ENCODE data around the gene PTPN1.
A peak's percentile ranks its signal among the peaks of the same experiment; 100 is the strongest.

DNA sequence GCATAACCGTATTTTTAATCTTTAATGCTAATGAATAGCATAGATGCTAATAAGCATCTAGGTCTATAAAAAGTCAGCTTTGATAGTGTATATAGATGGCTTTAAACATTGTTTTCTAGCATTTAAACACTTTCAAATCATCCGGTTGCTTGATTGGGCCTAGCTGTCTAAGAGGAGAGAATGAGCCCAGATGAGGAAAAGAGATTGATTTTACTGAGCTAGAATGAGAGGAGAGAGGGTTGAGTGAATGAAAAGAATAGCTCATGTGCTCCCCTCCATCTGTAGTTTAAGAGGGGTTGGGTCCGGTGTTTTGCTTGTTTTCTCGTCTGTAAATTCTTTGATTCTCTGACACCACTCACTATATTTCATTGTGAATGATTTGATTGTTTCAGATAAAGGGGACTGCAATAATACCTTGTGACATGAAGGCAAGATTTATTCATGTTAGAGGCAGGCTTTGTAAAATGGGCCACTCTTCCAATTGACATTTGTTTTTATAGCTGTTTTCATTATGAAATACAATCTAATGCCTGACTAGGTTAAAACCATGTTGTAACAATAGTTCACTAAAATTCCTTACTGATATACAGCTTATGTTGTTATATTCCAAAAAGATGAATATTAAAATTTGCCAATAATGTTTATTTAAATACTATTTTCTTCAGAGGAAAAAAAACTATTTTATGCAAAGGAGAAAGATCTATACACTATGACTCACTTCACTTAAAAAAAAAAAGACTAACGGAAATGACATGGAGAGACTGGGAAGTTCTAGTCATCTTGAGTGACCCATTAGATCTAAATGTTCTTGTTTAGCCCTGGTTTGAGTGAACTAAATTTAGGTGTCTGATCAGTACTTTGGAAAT is 3.2 kb downstream of the PTPN1 start:
- TF ChIP-seq, protein P1, sequence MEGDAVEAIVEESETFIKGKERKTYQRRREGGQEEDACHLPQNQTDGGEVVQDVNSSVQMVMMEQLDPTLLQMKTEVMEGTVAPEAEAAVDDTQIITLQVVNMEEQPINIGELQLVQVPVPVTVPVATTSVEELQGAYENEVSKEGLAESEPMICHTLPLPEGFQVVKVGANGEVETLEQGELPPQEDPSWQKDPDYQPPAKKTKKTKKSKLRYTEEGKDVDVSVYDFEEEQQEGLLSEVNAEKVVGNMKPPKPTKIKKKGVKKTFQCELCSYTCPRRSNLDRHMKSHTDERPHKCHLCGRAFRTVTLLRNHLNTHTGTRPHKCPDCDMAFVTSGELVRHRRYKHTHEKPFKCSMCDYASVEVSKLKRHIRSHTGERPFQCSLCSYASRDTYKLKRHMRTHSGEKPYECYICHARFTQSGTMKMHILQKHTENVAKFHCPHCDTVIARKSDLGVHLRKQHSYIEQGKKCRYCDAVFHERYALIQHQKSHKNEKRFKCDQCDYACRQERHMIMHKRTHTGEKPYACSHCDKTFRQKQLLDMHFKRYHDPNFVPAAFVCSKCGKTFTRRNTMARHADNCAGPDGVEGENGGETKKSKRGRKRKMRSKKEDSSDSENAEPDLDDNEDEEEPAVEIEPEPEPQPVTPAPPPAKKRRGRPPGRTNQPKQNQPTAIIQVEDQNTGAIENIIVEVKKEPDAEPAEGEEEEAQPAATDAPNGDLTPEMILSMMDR (IDR thresholded peaks at IDR 0.05), result no peak
- no peak for TF ChIP-seq YY1 (IDR thresholded peaks at IDR 0.05; ENCODE audit: low read depth)
- TF ChIP-seq MEF2A (IDR thresholded peaks at IDR 0.05; ENCODE audit: borderline replicate concordance, low read depth), result no peak
- no peak for TF ChIP-seq POLR2AphosphoS5 (IDR thresholded peaks at IDR 0.05; ENCODE audit: low read depth, low read length)
- no peak for TF ChIP-seq GATA2 (CRISPR knock-in tag; IDR thresholded peaks at IDR 0.05)
- TF ChIP-seq REST (IDR thresholded peaks at IDR 0.05; ENCODE audit: low read depth, low read length), result no peak
- no peak for TF ChIP-seq EZH2phosphoT487 (IDR thresholded peaks at IDR 0.05; ENCODE audit: borderline replicate concordance, low read depth)
- TF ChIP-seq USF2 (IDR thresholded peaks at IDR 0.05; ENCODE audit: borderline replicate concordance, low read depth, low read length), result no peak
- no peak for TF ChIP-seq EP300 (IDR thresholded peaks at IDR 0.05; ENCODE audit: borderline replicate concordance in 1 of 2, low read depth in 1 of 2, low read length in 1 of 2)
- TF ChIP-seq RFX5 (IDR thresholded peaks at IDR 0.05; ENCODE audit: low read length), result no peak
- TF ChIP-seq RCOR1 (IDR thresholded peaks at IDR 0.05; ENCODE audit: low read length), result no peak
- TF ChIP-seq GABPA (IDR thresholded peaks at IDR 0.05; ENCODE audit: low read depth), result peak; percentile 63
- no peak for TF ChIP-seq SMC3 (IDR thresholded peaks at IDR 0.05; ENCODE audit: low read depth, low read length)
